Ishikawa (cell line): Measurements from ENCODE around the gene PLD2.

ENCODE experiments used
- CEBPB ChIP-seq: IDR thresholded peaks from 2 replicates; pipeline ENCODE4 v1.6.1; 2012
- CREB1 ChIP-seq: IDR thresholded peaks from 2 replicates; pipeline ENCODE4 v1.6.1; 2012; ENCODE audit warnings: low read depth
- EGR1 ChIP-seq: IDR thresholded peaks from 2 replicates; pipeline ENCODE4 v1.6.1; 2012
- EP300 ChIP-seq: IDR thresholded peaks from 2 replicates; pipeline ENCODE4 v1.6.1; 2012; ENCODE audit warnings: borderline replicate concordance
- FOXM1 ChIP-seq: IDR thresholded peaks from 2 replicates; pipeline ENCODE4 v1.6.1; 2012; ENCODE audit warnings: low read depth, borderline replicate concordance
- NFIC ChIP-seq: IDR thresholded peaks from 2 replicates; pipeline ENCODE4 v1.6.1; 2012
- RAD21 ChIP-seq: IDR thresholded peaks from 2 replicates; pipeline ENCODE4 v1.6.1; 2012; ENCODE audit warnings: low read depth
- REST ChIP-seq: IDR thresholded peaks from 2 replicates; pipeline ENCODE4 v1.6.1; 2012; ENCODE audit warnings: low read depth, mild to moderate bottlenecking
- TAF1 ChIP-seq: IDR thresholded peaks from 2 replicates; pipeline ENCODE4 v1.6.1; 2012; ENCODE audit warnings: low read depth, mild to moderate bottlenecking
- TCF12 ChIP-seq: IDR thresholded peaks from 2 replicates; pipeline ENCODE4 v1.6.1; 2012; ENCODE audit warnings: low read depth
- TEAD4 ChIP-seq: IDR thresholded peaks from 2 replicates; pipeline ENCODE4 v1.6.1; 2012
- YY1 ChIP-seq: IDR thresholded peaks from 2 replicates; pipeline ENCODE4 v1.6.1; 2012; ENCODE audit warnings: low read depth
- ZBTB7A ChIP-seq: IDR thresholded peaks from 2 replicates; pipeline ENCODE4 v1.6.1; 2012; ENCODE audit warnings: low read depth
- TF ChIP-seq, protein P1 (sequence below): IDR thresholded peaks from 2 replicates; pipeline ENCODE4 v1.6.1; 2012
- TF ChIP-seq, protein P2 (sequence below): IDR thresholded peaks from 2 replicates; pipeline ENCODE4 v1.6.1; 2012

PLD2 gene

DNA sequence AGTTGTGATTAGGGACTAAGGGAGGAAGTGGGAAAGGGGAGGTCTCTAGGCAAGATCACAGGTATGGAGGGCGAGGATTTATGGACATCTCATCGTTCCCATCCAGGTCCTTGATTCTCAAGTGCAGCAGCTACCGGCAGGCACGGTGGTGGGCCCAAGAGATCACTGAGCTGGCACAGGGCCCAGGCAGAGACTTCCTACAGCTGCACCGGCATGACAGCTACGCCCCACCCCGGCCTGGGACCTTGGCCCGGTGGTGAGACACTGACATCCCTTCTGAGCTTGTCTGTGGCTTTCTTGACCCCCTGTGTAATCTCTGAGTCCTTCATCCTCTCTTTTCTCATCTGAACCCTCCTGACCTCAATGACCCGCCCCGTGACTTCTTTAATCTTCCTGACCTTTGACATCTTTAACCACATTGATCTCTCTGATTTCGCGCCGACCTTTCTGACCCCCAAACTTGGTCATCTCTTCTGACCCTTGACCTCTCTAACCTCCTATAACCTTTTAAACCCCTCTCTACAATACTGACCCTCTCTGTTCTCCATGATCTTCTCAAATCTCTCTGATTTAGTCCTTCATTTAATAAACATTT lies 3.8 kb downstream of the PLD2 start:
- TF ChIP-seq RAD21: no peak
- no peak for TF ChIP-seq TCF12
- no peak for TF ChIP-seq FOXM1
- no peak for TF ChIP-seq CEBPB
- TF ChIP-seq, protein P1, sequence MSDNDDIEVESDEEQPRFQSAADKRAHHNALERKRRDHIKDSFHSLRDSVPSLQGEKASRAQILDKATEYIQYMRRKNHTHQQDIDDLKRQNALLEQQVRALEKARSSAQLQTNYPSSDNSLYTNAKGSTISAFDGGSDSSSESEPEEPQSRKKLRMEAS: no peak

- no peak for TF ChIP-seq EGR1
- no peak for TF ChIP-seq REST
- no peak for TF ChIP-seq RAD21
- TF ChIP-seq FOXM1: no peak
- no peak for TF ChIP-seq CEBPB
- TF ChIP-seq TEAD4: no peak
- TF ChIP-seq ZBTB7A: no peak
- TF ChIP-seq TCF12: no peak
- TF ChIP-seq TAF1: no peak
Measured at GRCh38 chr17:4811471-4811870, 4.5 kb downstream of the PLD2 start.

DNA sequence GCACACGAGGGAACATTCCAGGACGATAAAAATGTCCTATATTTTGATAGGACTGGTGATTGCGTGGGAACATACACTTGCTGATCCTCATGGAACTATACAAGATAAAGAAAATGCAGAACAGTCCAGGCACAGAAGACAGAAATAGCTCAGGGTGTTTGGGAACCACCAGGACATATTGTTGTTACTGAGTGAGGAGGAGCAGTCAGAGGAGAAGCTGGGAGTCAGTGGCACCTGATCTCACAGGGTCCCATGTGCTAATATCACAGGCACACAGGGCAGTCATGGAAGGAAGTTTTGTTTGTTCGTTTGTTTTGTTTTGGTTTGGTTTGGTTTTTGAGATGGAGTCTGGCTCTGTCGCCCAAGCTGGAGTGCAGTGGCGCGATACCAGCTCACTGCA lies 5.7 kb downstream of the PLD2 start:
- no peak for TF ChIP-seq NFIC
- no peak for TF ChIP-seq RAD21
- no peak for TF ChIP-seq FOXM1
- TF ChIP-seq CREB1: no peak
- TF ChIP-seq EP300: no peak
- TF ChIP-seq YY1: no peak
- TF ChIP-seq REST: no peak
- TF ChIP-seq, protein P2, sequence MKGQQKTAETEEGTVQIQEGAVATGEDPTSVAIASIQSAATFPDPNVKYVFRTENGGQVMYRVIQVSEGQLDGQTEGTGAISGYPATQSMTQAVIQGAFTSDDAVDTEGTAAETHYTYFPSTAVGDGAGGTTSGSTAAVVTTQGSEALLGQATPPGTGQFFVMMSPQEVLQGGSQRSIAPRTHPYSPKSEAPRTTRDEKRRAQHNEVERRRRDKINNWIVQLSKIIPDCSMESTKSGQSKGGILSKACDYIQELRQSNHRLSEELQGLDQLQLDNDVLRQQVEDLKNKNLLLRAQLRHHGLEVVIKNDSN: no peak
- no peak for TF ChIP-seq TAF1
- TF ChIP-seq EGR1: no peak
- no peak for TF ChIP-seq ZBTB7A
- TF ChIP-seq TCF12: no peak
- no peak for TF ChIP-seq CEBPB
- no peak for TF ChIP-seq TEAD4

DNA sequence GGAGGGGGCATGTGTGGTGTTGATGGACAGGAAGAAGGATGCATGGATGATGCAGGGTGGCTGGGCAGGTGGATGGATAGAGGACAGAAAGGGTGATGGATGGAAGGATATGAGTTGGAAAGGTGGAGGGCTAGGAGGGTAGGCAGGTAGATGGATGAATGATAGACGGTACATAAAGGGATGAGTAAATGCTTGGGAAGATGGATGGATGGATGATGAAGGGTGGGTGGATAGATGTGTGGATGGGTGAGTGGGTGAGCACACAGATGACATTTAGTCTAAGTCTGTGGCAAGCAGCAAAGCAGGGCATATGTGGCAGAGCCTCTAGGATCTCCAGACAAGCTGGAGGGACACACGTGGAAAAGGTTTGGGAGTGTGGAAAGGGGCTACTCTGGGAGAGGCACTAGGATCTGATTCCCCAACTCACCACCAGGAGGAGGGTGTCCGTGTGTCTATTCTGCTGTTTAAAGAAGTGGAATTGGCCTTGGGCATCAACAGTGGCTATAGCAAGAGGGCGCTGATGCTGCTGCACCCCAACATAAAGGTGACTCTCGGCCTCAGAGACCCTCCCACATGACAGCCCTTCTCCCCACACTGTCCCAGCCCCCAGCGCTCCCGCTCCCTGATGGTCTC lies 8.2 kb downstream of the PLD2 start:
- TF ChIP-seq CEBPB (no peak), EGR1 (no peak), TEAD4 (no peak), NFIC (no peak)
- TF ChIP-seq, protein P1: no peak

GRCh38 chr17:4816826-4817225 lies 9.9 kb downstream of the PLD2 start:
- TF ChIP-seq RAD21 (no peak), ZBTB7A (no peak), EGR1 (no peak), REST (no peak), CEBPB (no peak), TEAD4 (no peak), TAF1 (no peak), CREB1 (no peak), EP300 (no peak)
- TF ChIP-seq, protein P1: no peak
